ENCODE results near the gene AURKB.

The AURKB gene

DNA sequence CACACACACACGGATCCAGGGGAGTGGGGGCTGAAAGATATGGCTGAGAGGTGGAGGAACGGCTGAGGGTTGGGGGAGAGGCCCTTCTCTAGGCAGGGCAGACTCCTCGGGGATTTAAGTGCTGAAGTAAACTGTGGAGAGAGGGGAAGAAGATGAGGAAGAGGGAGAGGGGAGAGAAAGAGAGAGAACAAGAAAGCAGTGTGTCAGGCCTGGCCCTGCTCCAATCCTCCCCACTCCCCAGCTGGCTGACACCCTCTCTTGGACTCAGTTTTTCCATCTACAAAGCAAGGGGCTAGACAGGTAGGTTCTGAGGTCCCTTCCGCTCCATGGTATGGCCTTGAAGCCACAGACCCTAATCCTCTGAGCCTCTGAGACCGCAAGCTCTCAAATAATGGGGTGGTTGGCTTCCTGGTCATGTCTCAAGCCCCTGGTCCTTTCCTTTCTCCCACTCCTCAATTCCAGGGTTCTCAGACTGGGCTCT, 49.6 kb downstream of the AURKB start:
- no peak for DNase-seq

GRCh38 chr17:8160224-8160577, 50.2 kb downstream of the AURKB start:
- no peak for DNase-seq

DNA sequence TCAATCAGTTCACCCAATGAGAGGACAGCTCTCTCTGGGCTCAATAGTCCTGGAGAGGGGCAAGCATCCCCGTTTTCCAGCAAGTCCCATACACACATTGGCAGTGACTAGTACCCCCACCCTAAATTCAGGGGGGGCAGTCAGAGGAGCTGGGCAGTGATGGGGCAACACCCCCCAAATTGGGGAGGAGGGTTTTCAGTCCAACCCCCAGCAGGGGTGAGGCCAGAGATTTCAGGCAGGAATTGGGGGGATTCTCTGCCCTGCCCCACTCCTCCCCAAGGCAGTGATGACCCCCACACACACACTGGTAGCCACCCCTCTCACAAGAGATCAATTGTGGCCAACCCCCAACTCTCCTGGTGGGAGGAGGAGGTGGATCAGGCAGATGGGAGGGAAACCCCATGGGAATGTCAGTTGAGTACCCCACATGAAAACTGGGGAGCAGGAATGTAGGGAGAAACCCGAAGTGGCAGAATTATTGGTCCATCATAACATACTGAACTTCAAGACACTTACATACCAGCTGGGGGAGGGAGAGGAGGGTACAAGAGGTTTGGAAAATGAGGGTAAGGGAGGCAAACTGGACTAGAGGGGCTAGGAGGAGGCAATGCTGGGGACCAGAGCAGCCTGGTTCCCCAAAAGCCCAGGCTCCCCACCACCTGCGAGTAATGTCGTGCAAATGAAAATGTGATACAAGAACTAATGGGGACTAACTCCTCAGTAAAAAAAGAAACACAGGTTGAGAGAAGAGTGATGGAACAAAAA, 50.7 kb downstream of the AURKB start:
- DNase-seq: no peak

- no peak for DNase-seq
Measured at GRCh38 chr17:8159032-8159400, 51.4 kb downstream of the AURKB start.

GRCh38 chr17:8158267-8159031, 51.9 kb downstream of the AURKB start:
- peak; percentile 93 to 94 for DNase-seq

DNA sequence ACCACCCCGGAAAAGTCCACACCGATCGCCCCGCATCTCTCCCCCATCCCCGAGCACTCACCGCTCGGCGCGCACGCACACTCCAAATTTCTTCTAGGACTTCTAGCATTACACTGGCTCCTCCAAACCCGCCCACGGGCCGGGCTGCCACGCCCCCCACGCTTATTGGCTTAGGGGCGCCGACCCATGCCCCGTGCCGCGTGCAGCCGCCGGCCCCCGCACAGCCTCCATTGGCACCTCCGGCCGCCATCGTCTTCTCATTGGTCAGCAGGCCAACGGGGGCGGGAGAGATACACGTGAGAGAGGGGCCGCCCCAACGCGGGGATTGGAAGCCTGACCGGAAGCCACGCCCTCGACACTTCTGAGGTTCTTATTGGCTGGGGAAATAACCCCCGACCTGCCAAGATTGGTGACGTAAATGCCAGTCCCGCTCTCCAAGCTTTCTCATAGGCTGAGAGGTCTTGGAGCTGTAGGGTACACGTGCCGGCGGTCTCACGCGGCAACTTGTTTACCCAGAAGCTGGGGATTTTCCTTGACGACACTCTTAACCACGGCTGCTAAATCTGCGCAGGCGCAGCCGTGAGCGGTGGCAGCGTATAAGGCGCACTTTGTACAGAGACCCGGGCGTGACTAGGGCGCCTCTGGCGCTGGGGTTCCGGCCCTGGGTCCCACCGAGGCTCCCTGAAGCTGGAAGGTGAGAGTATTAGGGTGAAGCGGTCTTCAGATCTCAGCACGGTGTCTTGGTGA, 54.0 kb downstream of the AURKB start:
- DNase-seq: peak; percentile 100

GRCh38 chr17:8155996-8156245, 54.5 kb downstream of the AURKB start:
- DNase-seq: no peak

- DNase-seq: no peak
Measured at GRCh38 chr17:8155231-8155995, 55.0 kb downstream of the AURKB start.
